GM12878 (cell line): ENCODE data around the gene PRADC1. TPM values are rescaled to one million over a fixed set of nuclear protein-coding genes. Genes with fewer than 3 reads are reported as not detected.

ENCODE experiments used
- ATAC-seq: fragments of 200-7000 bp; cut with Tn5 transposase; 3 replicates; pipeline ENCODE4 v1.9.1; 2020; ENCODE audit warnings: mild to moderate bottlenecking, moderate library complexity
- BruUV-seq: library from RNA; stranded (reverse); fragments of 400-500 nt; replicated peaks from 2 replicates; lab custom pipeline; 2021; lab: Mats Ljungman, UMichigan
- CTCF ChIA-PET: fragments of 300-600 bp; sonication (Branson Sonifier 250); formaldehyde crosslinking; extraction: SDS; loops from one replicate; lab custom pipeline; 2021; ENCODE audit warnings: inconsistent platforms; lab: Yijun Ruan, JAX
- POLR2A ChIA-PET: fragments of 350-600 bp; formaldehyde crosslinking; extraction: SDS; loops from one replicate; lab custom pipeline; 2021; ENCODE audit warnings: inconsistent platforms; lab: Charles Lee
- RAD21 ChIA-PET: fragments of 300-600 bp; sonication (Branson Sonifier 250); formaldehyde crosslinking; loops from one replicate; lab custom pipeline; 2023; ENCODE audit warnings: antibody characterized with exemption; ENCODE audit not compliant: unreplicated experiment; lab: Charles Lee
- SMC1A ChIA-PET: fragments of 300-600 bp; sonication (Branson Sonifier 250); formaldehyde crosslinking; loops from one replicate; lab custom pipeline; 2023; ENCODE audit not compliant: unreplicated experiment, uncharacterized antibody; lab: Charles Lee
- DNase-seq: peaks from one replicate; pipeline ENCODE4 v3.0.0-alpha.2; 2011; ENCODE audit warnings: low read depth, low spot score
- FAIRE-seq: peaks from 3 replicates; lab custom pipeline; 2011; peaks lifted over from hg19 to GRCh38; lab: Jason Lieb, UNC
- H2AFZ ChIP-seq: 2 replicates; pipeline ENCODE4 v1.6.0; 2011; ENCODE audit warnings: low read depth, low read length, control low read depth; ENCODE audit not compliant: control insufficient read depth
- H3K27ac ChIP-seq: 2 replicates; pipeline ENCODE4 v1.5.1; 2011; ENCODE audit warnings: control low read depth; ENCODE audit not compliant: control insufficient read depth, insufficient read depth
- H3K27me3 ChIP-seq, 2 experiments: replicated peaks in 1 of 2; 2 replicates each; pipeline versions ENCODE4 v1.6.0 to v1.6.1; 2011; ENCODE audit warnings: low read length in 1 of 2; ENCODE audit not compliant: control insufficient read depth in 2 of 2, insufficient read depth in 2 of 2
- H3K36me3 ChIP-seq, 2 experiments: 2 replicates each; pipeline ENCODE4 v1.5.1; 2011; ENCODE audit warnings: low read length in 1 of 2; ENCODE audit not compliant: control insufficient read depth in 2 of 2, insufficient read depth in 2 of 2
- H3K4me1 ChIP-seq: 2 replicates; pipeline ENCODE4 v1.6.1; 2011; ENCODE audit warnings: mild to moderate bottlenecking, low read length, moderate library complexity, mixed read lengths; ENCODE audit not compliant: control insufficient read depth, insufficient read depth
- H3K4me2 ChIP-seq: 2 replicates; pipeline ENCODE4 v1.6.0; 2011; ENCODE audit warnings: control low read depth; ENCODE audit not compliant: control insufficient read depth, insufficient read depth
- H3K4me3 ChIP-seq: fragments of 200-600 bp; sonication (generic); 2 replicates; pipeline ENCODE4 v1.5.1; 2016
- H3K79me2 ChIP-seq: 2 replicates; pipeline ENCODE4 v1.6.0; 2011; ENCODE audit warnings: low read length; ENCODE audit not compliant: control insufficient read depth, insufficient read depth
- H3K9ac ChIP-seq: 2 replicates; pipeline ENCODE4 v1.8.0; 2011; ENCODE audit warnings: low read length, control low read depth, mixed read lengths; ENCODE audit not compliant: control insufficient read depth, insufficient read depth
- H3K9me3 ChIP-seq: replicated peaks from 3 replicates; pipeline ENCODE4 v1.5.1; 2011; ENCODE audit warnings: mild to moderate bottlenecking, low read length; ENCODE audit not compliant: control insufficient read depth, insufficient read depth
- H4K20me1 ChIP-seq: 2 replicates; pipeline ENCODE4 v1.6.0; 2011; ENCODE audit not compliant: control insufficient read depth, insufficient read depth
- BCL3 ChIP-seq: IDR thresholded peaks from 2 replicates; pipeline ENCODE4 v1.6.1; 2011; ENCODE audit warnings: borderline replicate concordance, low read depth, mild to moderate bottlenecking, moderate library complexity, low read length; ENCODE audit not compliant: insufficient read depth, poor library complexity, severe bottlenecking
- CUX1 ChIP-seq: IDR thresholded peaks from 2 replicates; pipeline ENCODE4 v1.6.1; 2012; ENCODE audit warnings: improper control_type of control experiment, low read depth, low read length; ENCODE audit not compliant: insufficient replicate concordance
- FOXK2 ChIP-seq: fragments of 450-650 bp; IDR thresholded peaks from 2 replicates; pipeline ENCODE4 v1.6.1; 2017; ENCODE audit warnings: mild to moderate bottlenecking, moderate library complexity
- JUNB ChIP-seq: IDR thresholded peaks from 2 replicates; pipeline ENCODE4 v1.6.1; 2016; ENCODE audit warnings: antibody characterized with exemption, mild to moderate bottlenecking
- NFIC ChIP-seq: IDR thresholded peaks from 2 replicates; pipeline ENCODE4 v1.6.1; 2012; ENCODE audit warnings: low read depth, mild to moderate bottlenecking, inconsistent platforms, low read length, moderate library complexity
- RELA ChIP-seq: fragments of 450-650 bp; IDR thresholded peaks from 2 replicates; pipeline ENCODE4 v1.8.0; 2014; ENCODE audit warnings: borderline replicate concordance; ENCODE audit not compliant: partially characterized antibody
- RFX5 ChIP-seq: IDR thresholded peaks from 2 replicates; pipeline ENCODE4 v1.6.1; 2011; ENCODE audit warnings: low read depth, low read length, improper control_type of control experiment
- WRNIP1 ChIP-seq: IDR thresholded peaks from 2 replicates; pipeline ENCODE4 v1.6.1; 2011; ENCODE audit warnings: low read depth, low read length, improper control_type of control experiment, borderline replicate concordance
- YY1 ChIP-seq: IDR thresholded peaks from 2 replicates; pipeline ENCODE4 v1.6.1; 2011; ENCODE audit warnings: low read depth, mild to moderate bottlenecking, low read length
- ZBED1 ChIP-seq: IDR thresholded peaks from 2 replicates; pipeline ENCODE4 v1.6.1; 2016; ENCODE audit warnings: borderline replicate concordance
- WGBS: methylation state at CpG from one replicate; pipeline ENCODE4 v1.1.6; 2016; ENCODE audit warnings: low lambda C conversion rate; ENCODE audit not compliant: insufficient replicate concordance, insufficient coverage; ENCODE audit errors: missing lambda C conversion rate; 5-methylcytosine and 5-hydroxymethylcytosine counted together
- in situ Hi-C: fragments of 300-500 bp; cut with MboI; formaldehyde crosslinking; loops from 9 replicates; pipeline ENCODE4 v1.14.3; 2018; ENCODE audit warnings: mixed read lengths
- intact Hi-C: fragments of 100-400 bp; cut with micrococcal nuclease; formaldehyde crosslinking; loops from one replicate; pipeline ENCODE4 v1.14.2; 2022; ENCODE audit not compliant: unreplicated experiment
- polyA plus RNA-seq, 11 experiments: library from polyadenylated mRNA; depleted of rRNA in 4 of 11; unstranded in 6 of 11; stranded (reverse) in 5 of 11; fragments of >200 nt; fragmentation: Nextera tagmentation in 4 of 11; fragmentation: Illumina TruSeq in 1 of 11; extraction: Ambion mirVana in 4 of 11; extraction: Trizol in 1 of 11; gene quantifications; 1 replicate in 1 of 11; 2 replicates in 10 of 11; pipeline versions ENCODE4 v1.2.1 to v1.2.3, GENCODE V29; 2011 to 2016; ENCODE audit warnings: inconsistent platforms in 2 of 11, missing spikeins in 2 of 11, low read depth in 1 of 11
- total RNA-seq, 4 experiments: library from RNA; depleted of rRNA in 3 of 4; stranded (reverse); fragments of >200 nt in 3 of 4; fragmentation: Illumina TruSeq in 1 of 4; extraction: Trizol in 1 of 4; gene quantifications; 2 replicates each; pipeline versions ENCODE4 v1.2.1 to v1.2.3, GENCODE V29; 2013 to 2021
- TF ChIP-seq, protein P1 (sequence below): fragments of 450-650 bp; IDR thresholded peaks from 2 replicates; pipeline ENCODE4 v1.6.1; 2017; ENCODE audit warnings: mild to moderate bottlenecking, moderate library complexity

PRADC1 gene
- total and polyA plus RNA-seq, 10 of the 15 experiments (the other 5 are each of a cell fraction or from before 2014, with no cell fraction given): 3.7 to 39.0 (median 13.8) TPM

DNA sequence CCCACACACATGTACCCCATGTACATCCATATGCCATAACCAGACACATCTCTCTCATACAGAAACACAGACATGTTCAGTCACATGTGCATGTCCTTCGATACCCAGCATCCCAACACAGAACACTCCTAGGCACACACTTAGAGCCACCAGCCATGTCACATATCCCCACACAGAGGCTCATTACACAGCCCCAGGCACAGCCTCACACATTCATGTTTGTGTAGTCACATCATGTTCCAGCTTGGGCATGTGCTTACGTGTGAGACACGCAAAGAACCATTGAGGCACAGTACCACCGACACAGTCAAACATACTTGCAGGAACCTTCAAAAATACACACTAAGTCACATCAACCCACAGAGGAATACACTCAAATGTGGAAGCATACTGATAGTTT, 34.0 kb upstream of the PRADC1 start (continued):
- no peak for TF ChIP-seq BCL3
- TF ChIP-seq WRNIP1: no peak
- no peak for TF ChIP-seq RFX5
- TF ChIP-seq NFIC: no peak
- TF ChIP-seq RELA: no peak
- TF ChIP-seq YY1: no peak

- 95% methylated on average over 26 of the region's 26 CpGs for WGBS
- ChIA-PET CTCF (no interaction called here), RAD21 (no interaction called here), SMC1A (no interaction called here), POLR2A (no interaction called here)
- DNase-seq: no peak
- no peak overlapping the region for H3K4me2 ChIP-seq
- H2AFZ ChIP-seq: no peak overlapping the region
- no peaks in the 10 kb centered on the region for H3K4me1 ChIP-seq
- H4K20me1 ChIP-seq: no peaks in the 10 kb centered on the region; the same call in 1 of the 2 replicates
- no TSS peak for BruUV-seq
- no peaks in the 10 kb centered on the region; the same call in 1 of the 2 replicates for H3K79me2 ChIP-seq
- in situ Hi-C loops: no loop called here
- no peak for FAIRE-seq
- no peak overlapping the region for H3K9ac ChIP-seq
- H3K27me3 ChIP-seq: no peaks in the 10 kb centered on the region
- H3K27ac ChIP-seq: no peak overlapping the region
- H3K9me3 ChIP-seq: no peaks in the 10 kb centered on the region
- no peak overlapping the region for H3K4me3 ChIP-seq
- intact Hi-C loops: no loop called here
- no peak for ATAC-seq
- H3K36me3 ChIP-seq: peaks cover 11 to 14% of the 10 kb centered on the region in 2 experiments; a peak in 3 of 4 replicates
- TF ChIP-seq CUX1 (no peak), ZBED1 (no peak), JUNB (no peak), FOXK2 (no peak)
- TF ChIP-seq, protein P1, sequence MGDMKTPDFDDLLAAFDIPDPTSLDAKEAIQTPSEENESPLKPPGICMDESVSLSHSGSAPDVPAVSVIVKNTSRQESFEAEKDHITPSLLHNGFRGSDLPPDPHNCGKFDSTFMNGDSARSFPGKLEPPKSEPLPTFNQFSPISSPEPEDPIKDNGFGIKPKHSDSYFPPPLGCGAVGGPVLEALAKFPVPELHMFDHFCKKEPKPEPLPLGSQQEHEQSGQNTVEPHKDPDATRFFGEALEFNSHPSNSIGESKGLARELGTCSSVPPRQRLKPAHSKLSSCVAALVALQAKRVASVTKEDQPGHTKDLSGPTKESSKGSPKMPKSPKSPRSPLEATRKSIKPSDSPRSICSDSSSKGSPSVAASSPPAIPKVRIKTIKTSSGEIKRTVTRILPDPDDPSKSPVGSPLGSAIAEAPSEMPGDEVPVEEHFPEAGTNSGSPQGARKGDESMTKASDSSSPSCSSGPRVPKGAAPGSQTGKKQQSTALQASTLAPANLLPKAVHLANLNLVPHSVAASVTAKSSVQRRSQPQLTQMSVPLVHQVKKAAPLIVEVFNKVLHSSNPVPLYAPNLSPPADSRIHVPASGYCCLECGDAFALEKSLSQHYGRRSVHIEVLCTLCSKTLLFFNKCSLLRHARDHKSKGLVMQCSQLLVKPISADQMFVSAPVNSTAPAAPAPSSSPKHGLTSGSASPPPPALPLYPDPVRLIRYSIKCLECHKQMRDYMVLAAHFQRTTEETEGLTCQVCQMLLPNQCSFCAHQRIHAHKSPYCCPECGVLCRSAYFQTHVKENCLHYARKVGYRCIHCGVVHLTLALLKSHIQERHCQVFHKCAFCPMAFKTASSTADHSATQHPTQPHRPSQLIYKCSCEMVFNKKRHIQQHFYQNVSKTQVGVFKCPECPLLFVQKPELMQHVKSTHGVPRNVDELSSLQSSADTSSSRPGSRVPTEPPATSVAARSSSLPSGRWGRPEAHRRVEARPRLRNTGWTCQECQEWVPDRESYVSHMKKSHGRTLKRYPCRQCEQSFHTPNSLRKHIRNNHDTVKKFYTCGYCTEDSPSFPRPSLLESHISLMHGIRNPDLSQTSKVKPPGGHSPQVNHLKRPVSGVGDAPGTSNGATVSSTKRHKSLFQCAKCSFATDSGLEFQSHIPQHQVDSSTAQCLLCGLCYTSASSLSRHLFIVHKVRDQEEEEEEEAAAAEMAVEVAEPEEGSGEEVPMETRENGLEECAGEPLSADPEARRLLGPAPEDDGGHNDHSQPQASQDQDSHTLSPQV: no peak
Measured at GRCh38 chr2:73266061-73266901, 33.2 kb upstream of the PRADC1 start.
